Measurements from ENCODE around the gene MFSD6.
A peak's percentile ranks its signal among the peaks of the same experiment; 100 is the strongest.

MFSD6 gene

DNA sequence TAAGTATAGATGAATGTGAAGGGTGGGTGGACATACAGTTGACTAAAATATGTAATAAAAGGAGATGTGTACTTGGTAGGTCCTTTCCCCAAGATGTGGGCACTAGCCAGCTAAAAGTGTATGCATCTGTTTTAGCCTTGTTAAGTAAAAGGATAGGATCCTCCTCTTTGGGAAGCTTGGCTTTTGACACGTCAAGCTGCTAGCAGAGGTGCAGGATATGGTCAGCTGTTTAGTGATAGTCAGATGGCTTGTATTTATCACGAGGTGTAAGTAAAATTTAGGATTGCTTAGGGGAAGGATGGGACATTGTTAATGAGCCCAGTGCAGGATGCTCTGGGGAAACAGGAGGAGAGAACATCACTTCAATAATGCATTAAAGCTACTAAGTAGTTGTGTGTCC, 1.5 kb downstream of the MFSD6 start:
- H4K20me1 ChIP-seq (ENCODE audit: control insufficient read depth, insufficient read depth, low read depth, low read length) = no peaks in the 10 kb centered on the region
- peaks cover 10% of the 10 kb centered on the region for H3F3A ChIP-seq (ENCODE audit: control insufficient read depth, insufficient read depth)
- H3K4me1 ChIP-seq (ENCODE audit: control insufficient read depth, low read length) = peaks cover 47% of the 10 kb centered on the region
- 0 out of 2 replicates have a peak, but pooled peaks cover 3% of the 10 kb centered on the region for H3K36me3 ChIP-seq (ENCODE audit: control insufficient read depth, low read length)
- H3K79me2 ChIP-seq (ENCODE audit: control insufficient read depth, low read length) = peaks cover 55% of the 10 kb centered on the region
- peak overlapping the region; percentile 83 for H3K4me3 ChIP-seq (ENCODE audit: low read length)
- peak overlapping the region; percentile 65; the same call in 1 of the 2 replicates for H3K27ac ChIP-seq (ENCODE audit: low read depth, low read length)
- H3K27me3 ChIP-seq (ENCODE audit: control insufficient read depth, low read length) = no peaks in the 10 kb centered on the region
- no peak for TF ChIP-seq EZH2phosphoT487 (IDR thresholded peaks at IDR 0.05; ENCODE audit: borderline replicate concordance, low read length)
- TF ChIP-seq, protein P1, sequence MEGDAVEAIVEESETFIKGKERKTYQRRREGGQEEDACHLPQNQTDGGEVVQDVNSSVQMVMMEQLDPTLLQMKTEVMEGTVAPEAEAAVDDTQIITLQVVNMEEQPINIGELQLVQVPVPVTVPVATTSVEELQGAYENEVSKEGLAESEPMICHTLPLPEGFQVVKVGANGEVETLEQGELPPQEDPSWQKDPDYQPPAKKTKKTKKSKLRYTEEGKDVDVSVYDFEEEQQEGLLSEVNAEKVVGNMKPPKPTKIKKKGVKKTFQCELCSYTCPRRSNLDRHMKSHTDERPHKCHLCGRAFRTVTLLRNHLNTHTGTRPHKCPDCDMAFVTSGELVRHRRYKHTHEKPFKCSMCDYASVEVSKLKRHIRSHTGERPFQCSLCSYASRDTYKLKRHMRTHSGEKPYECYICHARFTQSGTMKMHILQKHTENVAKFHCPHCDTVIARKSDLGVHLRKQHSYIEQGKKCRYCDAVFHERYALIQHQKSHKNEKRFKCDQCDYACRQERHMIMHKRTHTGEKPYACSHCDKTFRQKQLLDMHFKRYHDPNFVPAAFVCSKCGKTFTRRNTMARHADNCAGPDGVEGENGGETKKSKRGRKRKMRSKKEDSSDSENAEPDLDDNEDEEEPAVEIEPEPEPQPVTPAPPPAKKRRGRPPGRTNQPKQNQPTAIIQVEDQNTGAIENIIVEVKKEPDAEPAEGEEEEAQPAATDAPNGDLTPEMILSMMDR (IDR thresholded peaks at IDR 0.05; ENCODE audit: low read depth, low read length, poor library complexity, severe bottlenecking) = no peak
- 0 out of 2 replicates have a peak, but pooled peaks cover 3% of the 10 kb centered on the region for H3K9me3 ChIP-seq (ENCODE audit: control insufficient read depth, insufficient read depth, low read length)
- H3K9me2 ChIP-seq (replicated peaks; ENCODE audit: control insufficient read depth, low read length) = no peaks in the 10 kb centered on the region
- peak overlapping the region; percentile 86 for H3K4me2 ChIP-seq (ENCODE audit: low read length)

DNA sequence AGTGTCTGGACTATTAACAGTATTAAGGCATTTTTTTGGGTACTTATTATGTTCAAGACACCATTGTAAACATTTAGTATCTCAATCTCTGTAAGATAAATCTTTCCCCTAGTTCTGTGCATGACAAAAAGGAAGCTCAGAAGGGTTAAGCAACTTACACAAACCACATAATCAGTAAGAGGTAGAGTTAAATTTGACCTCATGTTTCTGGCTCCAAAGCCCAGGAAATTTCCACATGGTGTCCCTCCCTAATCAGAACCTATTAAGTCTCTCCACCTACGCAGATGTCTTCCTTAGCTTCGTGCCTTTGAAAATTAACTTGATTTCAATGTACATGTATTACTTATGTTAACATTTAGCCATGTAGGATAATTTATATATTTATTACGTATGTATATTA, 2.0 kb downstream of the MFSD6 start:
- Histone ChIP-seq H3K4me2 (ENCODE audit: low read length) (peak overlapping the region; percentile 86), H3K4me1 (ENCODE audit: control insufficient read depth, low read length) (peaks cover 52% of the 10 kb centered on the region), H4K20me1 (ENCODE audit: control insufficient read depth, insufficient read depth, low read depth, low read length) (no peaks in the 10 kb centered on the region), H3F3A (ENCODE audit: control insufficient read depth, insufficient read depth) (peaks cover 10% of the 10 kb centered on the region), H3K27me3 (ENCODE audit: control insufficient read depth, low read length) (no peaks in the 10 kb centered on the region), H3K36me3 (ENCODE audit: control insufficient read depth, low read length) (0 out of 2 replicates have a peak, but pooled peaks cover 3% of the 10 kb centered on the region), H3K27ac (ENCODE audit: low read depth, low read length) (no peak overlapping the region), H3K9me2 (replicated peaks; ENCODE audit: control insufficient read depth, low read length) (no peaks in the 10 kb centered on the region), H3K9me3 (ENCODE audit: control insufficient read depth, insufficient read depth, low read length) (0 out of 2 replicates have a peak, but pooled peaks cover 3% of the 10 kb centered on the region), H3K79me2 (ENCODE audit: control insufficient read depth, low read length) (peaks cover 58% of the 10 kb centered on the region), H3K4me3 (ENCODE audit: low read length) (peak overlapping the region; percentile 83)
- TF ChIP-seq, protein P1 (IDR thresholded peaks at IDR 0.05; ENCODE audit: low read depth, low read length, poor library complexity, severe bottlenecking) = no peak
- TF ChIP-seq EZH2phosphoT487 (IDR thresholded peaks at IDR 0.05; ENCODE audit: borderline replicate concordance, low read length) = no peak

DNA sequence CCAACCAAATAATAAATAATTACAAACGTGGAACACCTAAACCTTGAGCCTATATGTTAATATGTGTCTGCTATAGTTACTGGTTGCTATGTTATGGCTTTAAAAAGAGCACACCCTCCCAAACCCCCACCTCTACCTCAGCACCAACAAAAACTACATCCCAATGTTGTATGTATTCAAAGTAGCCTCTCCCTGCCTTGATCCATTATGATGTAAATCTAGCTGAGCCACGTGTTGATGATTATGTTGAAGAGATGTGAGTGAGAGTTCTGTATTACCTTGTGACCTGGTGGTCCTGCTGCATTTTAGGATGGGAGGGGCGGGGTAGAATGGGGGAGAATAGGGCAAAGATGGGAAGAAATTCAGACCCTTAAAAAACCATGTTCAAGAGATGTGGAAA, 4.8 kb downstream of the MFSD6 start:
- Histone ChIP-seq H4K20me1 (ENCODE audit: control insufficient read depth, insufficient read depth, low read depth, low read length) (no peaks in the 10 kb centered on the region), H3K27ac (ENCODE audit: low read depth, low read length) (no peak overlapping the region), H3K79me2 (ENCODE audit: control insufficient read depth, low read length) (peaks cover 71% of the 10 kb centered on the region), H3K36me3 (ENCODE audit: control insufficient read depth, low read length) (0 out of 2 replicates have a peak, but pooled peaks cover 3% of the 10 kb centered on the region), H3K27me3 (ENCODE audit: control insufficient read depth, low read length) (no peaks in the 10 kb centered on the region), H3K4me2 (ENCODE audit: low read length) (no peak overlapping the region), H3F3A (ENCODE audit: control insufficient read depth, insufficient read depth) (peaks cover 3% of the 10 kb centered on the region; the same call in 1 of the 2 replicates), H3K4me1 (ENCODE audit: control insufficient read depth, low read length) (peaks cover 58% of the 10 kb centered on the region), H3K9me3 (ENCODE audit: control insufficient read depth, insufficient read depth, low read length) (no peaks in the 10 kb centered on the region), H3K9me2 (replicated peaks; ENCODE audit: control insufficient read depth, low read length) (no peaks in the 10 kb centered on the region), H3K4me3 (ENCODE audit: low read length) (no peak overlapping the region)
- TF ChIP-seq EZH2phosphoT487 (IDR thresholded peaks at IDR 0.05; ENCODE audit: borderline replicate concordance, low read length) = no peak
- TF ChIP-seq, protein P1 (IDR thresholded peaks at IDR 0.05; ENCODE audit: low read depth, low read length, poor library complexity, severe bottlenecking) = no peak
